ENCODE measurements around the gene CRY1.

DNA sequence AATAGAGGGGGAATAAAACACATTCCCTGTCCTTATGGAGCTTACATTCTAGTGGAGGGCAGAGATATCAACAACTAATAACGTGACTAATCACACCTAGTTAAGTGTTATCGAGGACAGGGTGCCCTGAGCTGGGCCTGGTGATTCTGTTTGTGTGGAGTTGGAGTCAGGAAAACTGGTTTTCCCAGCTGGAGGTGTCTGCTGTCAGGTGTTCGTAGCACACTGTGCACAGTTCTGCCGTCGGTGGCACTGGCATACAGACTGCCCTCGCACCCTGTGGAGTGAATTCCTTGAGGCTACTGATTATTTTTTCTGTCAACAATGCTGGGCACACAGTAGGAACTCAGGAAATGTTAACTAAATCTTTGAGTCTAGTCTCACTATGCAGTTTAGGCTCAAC is 105.5 kb downstream of the CRY1 start:
- TF ChIP-seq, protein P1, sequence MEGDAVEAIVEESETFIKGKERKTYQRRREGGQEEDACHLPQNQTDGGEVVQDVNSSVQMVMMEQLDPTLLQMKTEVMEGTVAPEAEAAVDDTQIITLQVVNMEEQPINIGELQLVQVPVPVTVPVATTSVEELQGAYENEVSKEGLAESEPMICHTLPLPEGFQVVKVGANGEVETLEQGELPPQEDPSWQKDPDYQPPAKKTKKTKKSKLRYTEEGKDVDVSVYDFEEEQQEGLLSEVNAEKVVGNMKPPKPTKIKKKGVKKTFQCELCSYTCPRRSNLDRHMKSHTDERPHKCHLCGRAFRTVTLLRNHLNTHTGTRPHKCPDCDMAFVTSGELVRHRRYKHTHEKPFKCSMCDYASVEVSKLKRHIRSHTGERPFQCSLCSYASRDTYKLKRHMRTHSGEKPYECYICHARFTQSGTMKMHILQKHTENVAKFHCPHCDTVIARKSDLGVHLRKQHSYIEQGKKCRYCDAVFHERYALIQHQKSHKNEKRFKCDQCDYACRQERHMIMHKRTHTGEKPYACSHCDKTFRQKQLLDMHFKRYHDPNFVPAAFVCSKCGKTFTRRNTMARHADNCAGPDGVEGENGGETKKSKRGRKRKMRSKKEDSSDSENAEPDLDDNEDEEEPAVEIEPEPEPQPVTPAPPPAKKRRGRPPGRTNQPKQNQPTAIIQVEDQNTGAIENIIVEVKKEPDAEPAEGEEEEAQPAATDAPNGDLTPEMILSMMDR (conservative IDR thresholded peaks at IDR 0.05; ENCODE audit: low read length): no peak
- no peak for TF ChIP-seq EZH2phosphoT487 (IDR thresholded peaks at IDR 0.05; ENCODE audit: borderline replicate concordance)
